GM12878 (cell line): ENCODE results near the gene DYNC1LI1. TPM values are rescaled to one million over a fixed set of nuclear protein-coding genes. Genes with fewer than 3 reads are reported as not detected.

ENCODE experiments used
- ATAC-seq: fragments of 200-7000 bp; cut with Tn5 transposase; 3 replicates; pipeline ENCODE4 v1.9.1; 2020; ENCODE audit warnings: mild to moderate bottlenecking, moderate library complexity
- BruUV-seq: library from RNA; stranded (reverse); fragments of 400-500 nt; replicated peaks from 2 replicates; lab custom pipeline; 2021; lab: Mats Ljungman, UMichigan
- CTCF ChIA-PET: fragments of 300-600 bp; sonication (Branson Sonifier 250); formaldehyde crosslinking; extraction: SDS; loops from one replicate; lab custom pipeline; 2021; ENCODE audit warnings: inconsistent platforms; lab: Yijun Ruan, JAX
- POLR2A ChIA-PET: fragments of 350-600 bp; formaldehyde crosslinking; extraction: SDS; loops from one replicate; lab custom pipeline; 2021; ENCODE audit warnings: inconsistent platforms; lab: Charles Lee
- RAD21 ChIA-PET: fragments of 300-600 bp; sonication (Branson Sonifier 250); formaldehyde crosslinking; loops from one replicate; lab custom pipeline; 2023; ENCODE audit warnings: antibody characterized with exemption; ENCODE audit not compliant: unreplicated experiment; lab: Charles Lee
- SMC1A ChIA-PET: fragments of 300-600 bp; sonication (Branson Sonifier 250); formaldehyde crosslinking; loops from one replicate; lab custom pipeline; 2023; ENCODE audit not compliant: unreplicated experiment, uncharacterized antibody; lab: Charles Lee
- DNase-seq: peaks from one replicate; pipeline ENCODE4 v3.0.0-alpha.2; 2011; ENCODE audit warnings: low read depth, low spot score
- FAIRE-seq: peaks from 3 replicates; lab custom pipeline; 2011; peaks lifted over from hg19 to GRCh38; lab: Jason Lieb, UNC
- H2AFZ ChIP-seq: 2 replicates; pipeline ENCODE4 v1.6.0; 2011; ENCODE audit warnings: low read depth, low read length, control low read depth; ENCODE audit not compliant: control insufficient read depth
- H3K27ac ChIP-seq: 2 replicates; pipeline ENCODE4 v1.5.1; 2011; ENCODE audit warnings: control low read depth; ENCODE audit not compliant: control insufficient read depth, insufficient read depth
- H3K27me3 ChIP-seq, 2 experiments: replicated peaks in 1 of 2; 2 replicates each; pipeline versions ENCODE4 v1.6.0 to v1.6.1; 2011; ENCODE audit warnings: low read length in 1 of 2; ENCODE audit not compliant: control insufficient read depth in 2 of 2, insufficient read depth in 2 of 2
- H3K36me3 ChIP-seq, 2 experiments: 2 replicates each; pipeline ENCODE4 v1.5.1; 2011; ENCODE audit warnings: low read length in 1 of 2; ENCODE audit not compliant: control insufficient read depth in 2 of 2, insufficient read depth in 2 of 2
- H3K4me1 ChIP-seq: 2 replicates; pipeline ENCODE4 v1.6.1; 2011; ENCODE audit warnings: mild to moderate bottlenecking, low read length, moderate library complexity, mixed read lengths; ENCODE audit not compliant: control insufficient read depth, insufficient read depth
- H3K4me2 ChIP-seq: 2 replicates; pipeline ENCODE4 v1.6.0; 2011; ENCODE audit warnings: control low read depth; ENCODE audit not compliant: control insufficient read depth, insufficient read depth
- H3K4me3 ChIP-seq: fragments of 200-600 bp; sonication (generic); 2 replicates; pipeline ENCODE4 v1.5.1; 2016
- H3K79me2 ChIP-seq: 2 replicates; pipeline ENCODE4 v1.6.0; 2011; ENCODE audit warnings: low read length; ENCODE audit not compliant: control insufficient read depth, insufficient read depth
- H3K9ac ChIP-seq: 2 replicates; pipeline ENCODE4 v1.8.0; 2011; ENCODE audit warnings: low read length, control low read depth, mixed read lengths; ENCODE audit not compliant: control insufficient read depth, insufficient read depth
- H3K9me3 ChIP-seq: replicated peaks from 3 replicates; pipeline ENCODE4 v1.5.1; 2011; ENCODE audit warnings: mild to moderate bottlenecking, low read length; ENCODE audit not compliant: control insufficient read depth, insufficient read depth
- H4K20me1 ChIP-seq: 2 replicates; pipeline ENCODE4 v1.6.0; 2011; ENCODE audit not compliant: control insufficient read depth, insufficient read depth
- IRF5 ChIP-seq: fragments of 450-650 bp; IDR thresholded peaks from 2 replicates; pipeline ENCODE4 v1.6.1; 2017; ENCODE audit warnings: borderline replicate concordance
- MTA2 ChIP-seq: fragments of 450-650 bp; IDR thresholded peaks from 2 replicates; pipeline ENCODE4 v1.6.1; 2016; ENCODE audit warnings: low read depth, mild to moderate bottlenecking, moderate library complexity
- MYC ChIP-seq: IDR thresholded peaks from 2 replicates; pipeline ENCODE4 v1.6.1; 2011; ENCODE audit warnings: mild to moderate bottlenecking, low read length, moderate library complexity, inconsistent platforms; ENCODE audit not compliant: insufficient read depth, insufficient replicate concordance, insufficient read length, severe bottlenecking
- PAX8 ChIP-seq: fragments of 450-650 bp; IDR thresholded peaks from 2 replicates; pipeline ENCODE4 v1.6.1; 2017; ENCODE audit warnings: mild to moderate bottlenecking, moderate library complexity
- RAD21 ChIP-seq: IDR thresholded peaks from 2 replicates; pipeline ENCODE4 v1.6.1; 2011; ENCODE audit warnings: mild to moderate bottlenecking, low read depth, low read length, moderate library complexity; ENCODE audit not compliant: insufficient read depth
- SP1 ChIP-seq: IDR thresholded peaks from one replicate; pipeline ENCODE4 v1.6.1; 2011; ENCODE audit warnings: low read depth, low read length
- ZNF274 ChIP-seq: IDR thresholded peaks from one replicate; pipeline ENCODE4 v1.8.0; 2011; ENCODE audit not compliant: insufficient read length, insufficient read depth
- WGBS: methylation state at CpG from one replicate; pipeline ENCODE4 v1.1.6; 2016; ENCODE audit warnings: low lambda C conversion rate; ENCODE audit not compliant: insufficient replicate concordance, insufficient coverage; ENCODE audit errors: missing lambda C conversion rate; 5-methylcytosine and 5-hydroxymethylcytosine counted together
- in situ Hi-C: fragments of 300-500 bp; cut with MboI; formaldehyde crosslinking; loops from 9 replicates; pipeline ENCODE4 v1.14.3; 2018; ENCODE audit warnings: mixed read lengths
- intact Hi-C: fragments of 100-400 bp; cut with micrococcal nuclease; formaldehyde crosslinking; loops from one replicate; pipeline ENCODE4 v1.14.2; 2022; ENCODE audit not compliant: unreplicated experiment
- polyA plus RNA-seq, 11 experiments: library from polyadenylated mRNA; depleted of rRNA in 4 of 11; unstranded in 6 of 11; stranded (reverse) in 5 of 11; fragments of >200 nt; fragmentation: Nextera tagmentation in 4 of 11; fragmentation: Illumina TruSeq in 1 of 11; extraction: Ambion mirVana in 4 of 11; extraction: Trizol in 1 of 11; gene quantifications; 1 replicate in 1 of 11; 2 replicates in 10 of 11; pipeline versions ENCODE4 v1.2.1 to v1.2.3, GENCODE V29; 2011 to 2016; ENCODE audit warnings: inconsistent platforms in 2 of 11, missing spikeins in 2 of 11, low read depth in 1 of 11
- total RNA-seq, 4 experiments: library from RNA; depleted of rRNA in 3 of 4; stranded (reverse); fragments of >200 nt in 3 of 4; fragmentation: Illumina TruSeq in 1 of 4; extraction: Trizol in 1 of 4; gene quantifications; 2 replicates each; pipeline versions ENCODE4 v1.2.1 to v1.2.3, GENCODE V29; 2013 to 2021

Gene DYNC1LI1
- total and polyA plus RNA-seq, 10 of the 15 experiments (the other 5 are each of a cell fraction or from before 2014, with no cell fraction given), result 11.5 to 51.7 (median 32.0) TPM

- TF ChIP-seq ZNF274, result no peak
Observed at GRCh38 chr3:32597656-32598055, 27.0 kb upstream of the DYNC1LI1 start (continued).

GRCh38 chr3:32596909-32597369 is 26.3 kb upstream of the DYNC1LI1 start:
- ChIA-PET SMC1A (no interaction called here), CTCF (no interaction called here), POLR2A (no interaction called here), RAD21 (no interaction called here)
- Histone ChIP-seq H3K79me2 (no peaks in the 10 kb centered on the region), H3K4me2 (no peak overlapping the region), H3K4me1 (no peaks in the 10 kb centered on the region), H3K27me3 (peaks cover 0 to 3% of the 10 kb centered on the region in 2 experiments; a peak in 1 of 4 replicates), H4K20me1 (no peaks in the 10 kb centered on the region), H3K4me3 (no peak overlapping the region), H2AFZ (no peak overlapping the region), H3K9me3 (no peaks in the 10 kb centered on the region), H3K27ac (no peak overlapping the region), H3K9ac (no peak overlapping the region), H3K36me3 (no peaks in the 10 kb centered on the region)
- TF ChIP-seq ZNF274 (no peak), PAX8 (no peak), MTA2 (no peak), RAD21 (no peak), IRF5 (no peak), SP1 (no peak), MYC (no peak)
- BruUV-seq, result no TSS peak
- 35% methylated on average over 3 of the region's 8 CpGs for WGBS
- ATAC-seq (no peak), DNase-seq (no peak), FAIRE-seq (no peak)
- in situ Hi-C loops (no loop called here), intact Hi-C loops (no loop called here)
